Smooth muscle cell (in vitro differentiated cells): ENCODE measurements around the gene GPX3. TPM values are rescaled to one million over a fixed set of nuclear protein-coding genes. Genes with fewer than 3 reads are reported as not detected.

Experiments used
- DNase-seq: peaks from one replicate; lab custom pipeline; 2025; ENCODE audit not compliant: unreplicated experiment; lab: John Stamatoyannopoulos, UW
- H2AFZ ChIP-seq: fragments of 200-600 bp; sonication (generic); 2 replicates; pipeline ENCODE4 v1.6.0; 2016; ENCODE audit warnings: antibody characterized with exemption, low read depth, mild to moderate bottlenecking
- H3F3A ChIP-seq: fragments of 200-600 bp; sonication (generic); 2 replicates; pipeline ENCODE4 v1.6.0; 2017; ENCODE audit warnings: antibody characterized with exemption, low read depth
- H3K27ac ChIP-seq: fragments of 200-600 bp; sonication (generic); 2 replicates; pipeline ENCODE4 v1.5.1; 2016; ENCODE audit warnings: low read depth, mild to moderate bottlenecking
- H3K27me3 ChIP-seq: fragments of 200-600 bp; sonication (generic); 2 replicates; pipeline ENCODE4 v1.6.1; 2016; ENCODE audit warnings: low read depth, mild to moderate bottlenecking
- H3K36me3 ChIP-seq: fragments of 200-600 bp; sonication (generic); 2 replicates; pipeline ENCODE4 v1.5.1; 2016; ENCODE audit warnings: low read depth
- H3K4me1 ChIP-seq: fragments of 200-600 bp; sonication (generic); 2 replicates; pipeline ENCODE4 v1.5.1; 2016; ENCODE audit warnings: low read depth
- H3K4me2 ChIP-seq: fragments of 200-600 bp; sonication (generic); 2 replicates; pipeline ENCODE4 v1.6.0; 2016; ENCODE audit warnings: mild to moderate bottlenecking
- H3K4me3 ChIP-seq: fragments of 200-600 bp; sonication (generic); 2 replicates; pipeline ENCODE4 v1.5.1; 2016; ENCODE audit warnings: mild to moderate bottlenecking
- H3K79me2 ChIP-seq: fragments of 200-600 bp; sonication (generic); 2 replicates; pipeline ENCODE4 v1.6.0; 2016; ENCODE audit warnings: low read depth, mild to moderate bottlenecking
- H3K9ac ChIP-seq: fragments of 200-600 bp; sonication (generic); 2 replicates; pipeline ENCODE4 v1.6.0; 2016; ENCODE audit warnings: low read depth
- H3K9me3 ChIP-seq: fragments of 200-600 bp; sonication (generic); replicated peaks from 2 replicates; pipeline ENCODE4 v1.5.1; 2016; ENCODE audit warnings: low read depth
- H4K20me1 ChIP-seq: fragments of 200-600 bp; sonication (generic); 2 replicates; pipeline ENCODE4 v1.6.0; 2016; ENCODE audit warnings: low read depth
- WGBS: methylation state at CpG from one replicate; pipeline ENCODE4 v1.1.7; 2016; ENCODE audit warnings: low lambda C conversion rate; 5-methylcytosine and 5-hydroxymethylcytosine counted together
- polyA plus RNA-seq: library from polyadenylated mRNA; unstranded; fragments of >200 nt; fragmentation: Nextera tagmentation; extraction: Ambion mirVana; gene quantifications from 2 replicates; pipeline ENCODE4 v1.2.1, GENCODE V29; 2016
- total RNA-seq: library from RNA; depleted of rRNA; stranded (reverse); fragments of >200 nt; gene quantifications from 2 replicates; pipeline ENCODE4 v1.2.3, GENCODE V29; 2014
- TF ChIP-seq, protein P1 (sequence below): fragments of 200-600 bp; sonication (generic); IDR thresholded peaks from 2 replicates; pipeline ENCODE4 v1.5.1; 2017; ENCODE audit warnings: borderline replicate concordance, mild to moderate bottlenecking, antibody characterized with exemption; ENCODE audit not compliant: insufficient read depth, poor library complexity, severe bottlenecking

Gene GPX3
- total and polyA plus RNA-seq, 2 experiments from 2014 or later, result 32.6 to 67.5 TPM

DNA sequence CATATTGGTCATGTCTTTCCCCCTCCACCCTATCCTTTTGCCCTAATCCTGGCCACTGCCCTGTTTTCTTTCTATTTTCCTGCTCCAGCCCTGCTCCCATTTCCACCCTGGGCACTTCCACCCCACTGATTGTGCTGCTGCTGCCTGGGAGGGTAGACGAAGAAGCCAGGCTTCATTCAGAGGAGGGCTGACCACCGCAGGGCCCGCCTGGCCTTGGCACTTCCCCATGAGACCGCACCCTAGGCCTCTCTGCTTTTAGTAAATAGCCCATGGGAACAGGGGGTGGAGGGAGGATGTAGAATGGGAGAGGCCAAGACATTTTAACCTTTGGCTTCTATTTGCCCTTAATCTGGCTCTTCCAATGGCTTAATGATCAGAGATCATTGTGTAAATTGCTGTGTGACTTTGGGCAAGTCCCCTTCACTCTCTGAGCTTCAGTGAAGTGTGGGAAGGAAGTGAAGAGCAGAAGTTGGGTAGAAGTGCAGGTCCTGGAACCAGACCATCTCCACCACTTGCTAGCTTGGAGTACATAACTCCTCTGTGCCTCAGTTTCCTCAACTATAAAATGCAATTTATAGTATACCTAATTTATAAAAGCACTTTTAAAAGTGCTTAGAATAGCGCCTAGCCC lies 13.6 kb upstream of the GPX3 start:
- Histone ChIP-seq H3K36me3 (no peaks in the 10 kb centered on the region), H3F3A (peaks cover 3% of the 10 kb centered on the region), H3K27me3 (no peaks in the 10 kb centered on the region), H3K4me3 (no peak overlapping the region), H3K9ac (no peak overlapping the region), H3K79me2 (no peaks in the 10 kb centered on the region), H3K9me3 (no peaks in the 10 kb centered on the region), H4K20me1 (no peaks in the 10 kb centered on the region), H3K27ac (no peak overlapping the region), H3K4me1 (peaks cover 3% of the 10 kb centered on the region), H3K4me2 (no peak overlapping the region), H2AFZ (no peak overlapping the region)
- 91% methylated on average over 5 of the region's 5 CpGs for WGBS
- TF ChIP-seq, protein P1, sequence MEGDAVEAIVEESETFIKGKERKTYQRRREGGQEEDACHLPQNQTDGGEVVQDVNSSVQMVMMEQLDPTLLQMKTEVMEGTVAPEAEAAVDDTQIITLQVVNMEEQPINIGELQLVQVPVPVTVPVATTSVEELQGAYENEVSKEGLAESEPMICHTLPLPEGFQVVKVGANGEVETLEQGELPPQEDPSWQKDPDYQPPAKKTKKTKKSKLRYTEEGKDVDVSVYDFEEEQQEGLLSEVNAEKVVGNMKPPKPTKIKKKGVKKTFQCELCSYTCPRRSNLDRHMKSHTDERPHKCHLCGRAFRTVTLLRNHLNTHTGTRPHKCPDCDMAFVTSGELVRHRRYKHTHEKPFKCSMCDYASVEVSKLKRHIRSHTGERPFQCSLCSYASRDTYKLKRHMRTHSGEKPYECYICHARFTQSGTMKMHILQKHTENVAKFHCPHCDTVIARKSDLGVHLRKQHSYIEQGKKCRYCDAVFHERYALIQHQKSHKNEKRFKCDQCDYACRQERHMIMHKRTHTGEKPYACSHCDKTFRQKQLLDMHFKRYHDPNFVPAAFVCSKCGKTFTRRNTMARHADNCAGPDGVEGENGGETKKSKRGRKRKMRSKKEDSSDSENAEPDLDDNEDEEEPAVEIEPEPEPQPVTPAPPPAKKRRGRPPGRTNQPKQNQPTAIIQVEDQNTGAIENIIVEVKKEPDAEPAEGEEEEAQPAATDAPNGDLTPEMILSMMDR, result no peak
- no peak for DNase-seq

DNA sequence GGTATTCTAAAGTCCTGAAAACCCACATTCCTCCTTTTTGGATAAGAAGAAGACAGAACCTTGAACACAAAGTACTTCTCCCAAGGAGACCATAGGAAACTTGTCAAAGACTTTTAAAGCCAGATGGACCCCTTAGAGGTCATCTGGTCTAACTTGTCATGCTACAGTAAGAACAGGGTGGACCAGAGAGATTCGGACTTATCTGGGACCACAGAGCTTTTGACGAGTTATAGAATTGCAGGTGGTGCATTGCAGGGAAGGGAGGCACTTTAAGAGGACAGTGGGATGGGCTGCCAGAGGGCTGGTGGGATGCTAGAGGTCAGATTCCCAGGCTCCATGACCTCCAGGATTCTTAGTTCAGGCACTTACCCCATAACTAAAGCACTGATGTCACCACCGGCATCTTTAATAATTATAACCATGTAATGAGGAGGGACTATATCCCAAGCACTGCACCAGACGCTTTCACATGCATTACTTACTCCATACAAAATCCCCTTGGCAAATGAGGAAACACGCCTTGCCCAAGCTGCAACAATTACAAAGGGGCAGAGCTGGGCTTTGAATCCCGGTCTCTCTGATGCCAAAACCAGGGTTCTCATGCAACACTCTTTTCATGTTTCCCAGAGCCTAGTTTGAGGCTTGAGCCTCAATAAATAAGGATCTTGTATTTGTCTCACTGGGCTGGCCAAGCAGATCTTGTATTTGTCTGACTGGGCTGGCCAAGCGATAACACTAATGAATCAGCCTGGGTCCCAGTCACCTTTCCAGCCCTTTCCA lies 12.8 kb upstream of the GPX3 start:
- H3K36me3 ChIP-seq, result no peaks in the 10 kb centered on the region
- H3F3A ChIP-seq, result peaks cover 3% of the 10 kb centered on the region
- H3K27ac ChIP-seq, result no peak overlapping the region
- DNase-seq, result no peak
- H3K9ac ChIP-seq, result no peak overlapping the region
- peaks cover 3% of the 10 kb centered on the region for H3K4me1 ChIP-seq
- no peaks in the 10 kb centered on the region for H3K79me2 ChIP-seq
- TF ChIP-seq, protein P1, result no peak
- no peaks in the 10 kb centered on the region for H3K27me3 ChIP-seq
- no peaks in the 10 kb centered on the region for H4K20me1 ChIP-seq
- H3K9me3 ChIP-seq, result no peaks in the 10 kb centered on the region
- H3K4me3 ChIP-seq, result no peak overlapping the region
- no peak overlapping the region for H3K4me2 ChIP-seq
- no peak overlapping the region for H2AFZ ChIP-seq
- WGBS, result 88% methylated on average over 7 of the region's 7 CpGs

DNA sequence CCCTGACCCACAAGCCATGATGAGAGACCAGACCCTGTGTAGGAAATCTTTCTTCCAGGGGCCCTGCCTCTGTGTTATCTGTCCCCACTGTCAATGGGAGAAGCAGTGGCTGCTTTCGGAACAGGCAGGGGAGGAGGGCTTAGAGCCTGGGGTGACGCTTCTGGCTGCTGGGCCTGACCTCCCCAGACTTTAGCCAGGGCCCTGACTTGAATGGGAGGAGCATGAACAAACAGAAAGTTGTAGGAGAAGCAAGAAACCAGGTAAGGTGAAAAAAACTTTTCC lies 12.2 kb upstream of the GPX3 start:
- H3K9me3 ChIP-seq, result no peaks in the 10 kb centered on the region
- WGBS, result 75% methylated on average over 2 of the region's 2 CpGs
- peaks cover 3% of the 10 kb centered on the region for H3F3A ChIP-seq
- H3K4me2 ChIP-seq, result no peak overlapping the region
- no peak overlapping the region for H3K27ac ChIP-seq
- H3K36me3 ChIP-seq, result no peaks in the 10 kb centered on the region
- TF ChIP-seq, protein P1, result no peak
- peaks cover 2% of the 10 kb centered on the region for H3K4me1 ChIP-seq
- no peaks in the 10 kb centered on the region for H4K20me1 ChIP-seq
- no peak overlapping the region for H3K4me3 ChIP-seq
- H3K9ac ChIP-seq, result no peak overlapping the region
- no peaks in the 10 kb centered on the region for H3K79me2 ChIP-seq
- no peak overlapping the region for H2AFZ ChIP-seq
- no peaks in the 10 kb centered on the region for H3K27me3 ChIP-seq
- DNase-seq, result no peak

- no peak overlapping the region for H3K4me2 ChIP-seq
- H3K36me3 ChIP-seq, result no peaks in the 10 kb centered on the region
- H4K20me1 ChIP-seq, result no peaks in the 10 kb centered on the region
- WGBS, result 94% methylated on average over 4 of the region's 4 CpGs
- H3K79me2 ChIP-seq, result no peaks in the 10 kb centered on the region
- no peaks in the 10 kb centered on the region for H3K27me3 ChIP-seq
- H3K9ac ChIP-seq, result no peak overlapping the region
- H3K4me3 ChIP-seq, result no peak overlapping the region
- H2AFZ ChIP-seq, result no peak overlapping the region
- H3K4me1 ChIP-seq, result no peaks in the 10 kb centered on the region
- TF ChIP-seq, protein P1, result no peak
- H3K27ac ChIP-seq, result no peak overlapping the region
- DNase-seq, result no peak
- no peaks in the 10 kb centered on the region for H3F3A ChIP-seq
- no peaks in the 10 kb centered on the region for H3K9me3 ChIP-seq
These were observed 11.5 kb upstream of the GPX3 start for GRCh38 chr5:151008906-151009305.
